NCI-H2227 (cell line): ENCODE measurements around the gene NEO1.
"Not testable (repeated sequence)": the region's sequence is repeated elsewhere in the genome, so short reads cannot be mapped to it uniquely, and the experiment has no call there.

Experiments used
- DNase-seq: peaks from one replicate; lab custom pipeline; 2025; ENCODE audit not compliant: unreplicated experiment; lab: John Stamatoyannopoulos, UW

NEO1 gene

GRCh38 chr15:73298522-73299245 lies 246.4 kb downstream of the NEO1 start:
- no peak for DNase-seq

- DNase-seq = not testable (repeated sequence)
Observed at GRCh38 chr15:73300286-73300685, 248.0 kb downstream of the NEO1 start.

- DNase-seq = no peak
Observed at GRCh38 chr15:73303636-73304035, 251.4 kb downstream of the NEO1 start.

GRCh38 chr15:73305331-73306211 lies 253.3 kb downstream of the NEO1 start:
- peak; percentile 75 for DNase-seq

GRCh38 chr15:73308305-73308704 lies 256.0 kb downstream of the NEO1 start:
- DNase-seq = peak; percentile 26

- DNase-seq = no peak
Observed at GRCh38 chr15:73313861-73314260, 261.6 kb downstream of the NEO1 start.

GRCh38 chr15:73317651-73318462 lies 265.6 kb downstream of the NEO1 start:
- no peak for DNase-seq

GRCh38 chr15:73318463-73319351 lies 266.4 kb downstream of the NEO1 start:
- peak; percentile 64 for DNase-seq

- no peak for DNase-seq
Observed at GRCh38 chr15:73319460-73320245, 267.4 kb downstream of the NEO1 start.

GRCh38 chr15:73320619-73321180 lies 268.4 kb downstream of the NEO1 start:
- DNase-seq = no peak

GRCh38 chr15:73321496-73322450 lies 269.5 kb downstream of the NEO1 start:
- peak; percentile 7 for DNase-seq

- DNase-seq = no peak
Observed at GRCh38 chr15:73322665-73323373, 270.6 kb downstream of the NEO1 start.

GRCh38 chr15:73323374-73323955 lies 271.2 kb downstream of the NEO1 start:
- no peak for DNase-seq

- DNase-seq = no peak
Observed at GRCh38 chr15:73323956-73324355, 271.7 kb downstream of the NEO1 start.

GRCh38 chr15:73324496-73325170 lies 272.4 kb downstream of the NEO1 start:
- DNase-seq = no peak

- DNase-seq = no peak
Observed at GRCh38 chr15:73325191-73325861, 273.1 kb downstream of the NEO1 start.
